Gastrocnemius medialis (tissue), 4 donors: Measurements from ENCODE around the gene OR56B4. TPM values are rescaled to one million over a fixed set of nuclear protein-coding genes. Genes with fewer than 3 reads are reported as not detected.

Experiments used
- ATAC-seq, 2 donors: fragments of 150-250 bp; one replicate each; pipeline ENCODE4 v1.9.1; 2016
- DNase-seq, 2 donors: peaks; one replicate each; pipeline ENCODE4 v3.0.0-alpha.2; 2019
- H3K27ac ChIP-seq, 4 donors: fragments of 200-600 bp; sonication (generic); 1 replicate in 1 of 4; 2 replicates in 3 of 4; pipeline ENCODE4 v1.5.1; 2016 to 2018; ENCODE audit warnings: mild to moderate bottlenecking in 2 of 4, moderate library complexity in 1 of 4
- H3K27me3 ChIP-seq, 3 donors: fragments of 200-600 bp; sonication (generic) in 2 of 3; 1 replicate in 1 of 3; 2 replicates in 2 of 3; pipeline versions ENCODE4 v1.5.1 to v1.6.0; 2016 to 2019; ENCODE audit warnings: mild to moderate bottlenecking in 1 of 3, moderate library complexity in 1 of 3
- H3K36me3 ChIP-seq, 2 donors: fragments of 200-600 bp; sonication (generic) in 1 of 2; one replicate each; pipeline ENCODE4 v1.5.1; 2017 to 2018
- H3K4me1 ChIP-seq, 2 donors: fragments of 200-600 bp; sonication (generic) in 1 of 2; one replicate each; pipeline ENCODE4 v1.5.1; 2016 to 2017; ENCODE audit warnings: mild to moderate bottlenecking in 2 of 2
- H3K4me3 ChIP-seq, 4 donors: fragments of 200-600 bp; sonication (generic) in 3 of 4; 1 replicate in 1 of 4; 2 replicates in 3 of 4; pipeline ENCODE4 v1.5.1; 2016 to 2019; ENCODE audit warnings: mild to moderate bottlenecking in 2 of 4
- H3K9me3 ChIP-seq, 3 donors: fragments of 200-600 bp; sonication (generic) in 2 of 3; 1 replicate in 1 of 3; 2 replicates in 2 of 3; pipeline ENCODE4 v1.5.1; 2016 to 2019
- CTCF ChIP-seq, 5 experiments: fragments of 450-650 bp in 3 of 5; fragments of 200-600 bp in 2 of 5; sonication (generic) in 2 of 5; IDR thresholded peaks in 4 of 5; conservative IDR thresholded peaks in 1 of 5; 1 replicate in 4 of 5; 2 replicates in 1 of 5; pipeline ENCODE4 v1.5.1; 2016 to 2019; ENCODE audit warnings: antibody characterized with exemption in 5 of 5, mild to moderate bottlenecking in 3 of 5, moderate library complexity in 3 of 5
- POLR2A ChIP-seq, 2 donors: fragments of 450-650 bp; IDR thresholded peaks; one replicate each; pipeline ENCODE4 v1.6.1; 2017; ENCODE audit warnings: antibody characterized with exemption in 2 of 2, mild to moderate bottlenecking in 2 of 2, moderate library complexity in 2 of 2
- in situ Hi-C, 4 donors: fragments of 200-750 bp; cut with MboI; loops; one replicate each; pipeline versions ENCODE4 v1.15.0 to v1.8.0; 2017; ENCODE audit warnings: low sequenced_read_pairs in 4 of 4
- intact Hi-C: fragments of 100-400 bp; cut with DNase I; formaldehyde crosslinking; loops from one replicate; pipeline ENCODE4 v1.15.1; 2023; ENCODE audit warnings: low total_unique reads
- total RNA-seq, 4 donors: library from RNA; depleted of rRNA; stranded (reverse); fragments of >200 nt; gene quantifications; one replicate each; pipeline versions ENCODE4 v1.1.0 to v1.2.3, GENCODE V29; 2016

Gene OR56B4
- total RNA-seq, 4 donors from 2014 or later, result not detected

GRCh38 chr11:6095798-6096197 lies 11.7 kb upstream of the OR56B4 start:
- H3K36me3 ChIP-seq, result no peaks in the 10 kb centered on the region
- no peaks in the 10 kb centered on the region for H3K27me3 ChIP-seq
- no peaks in the 10 kb centered on the region for H3K4me1 ChIP-seq
- in situ Hi-C loops (no loop called here), intact Hi-C loops (no loop called here)
- H3K4me3 ChIP-seq, result no peak overlapping the region
- no peak for ATAC-seq
- no peak for DNase-seq
- no peaks in the 10 kb centered on the region for H3K9me3 ChIP-seq
- TF ChIP-seq POLR2A (IDR thresholded peaks at IDR 0.05), result no peak
- TF ChIP-seq CTCF (IDR thresholded peaks at IDR 0.05 in 4 of 5, conservative IDR thresholded peaks at IDR 0.05 in 1 of 5), result no peak
- no peak overlapping the region for H3K27ac ChIP-seq

- Histone ChIP-seq H3K27ac (no peak overlapping the region), H3K9me3 (no peaks in the 10 kb centered on the region), H3K27me3 (no peaks in the 10 kb centered on the region), H3K4me3 (no peak overlapping the region), H3K36me3 (no peaks in the 10 kb centered on the region), H3K4me1 (no peaks in the 10 kb centered on the region)
- ATAC-seq, result no peak
- no peak for TF ChIP-seq POLR2A (IDR thresholded peaks at IDR 0.05)
- no peak for TF ChIP-seq CTCF (IDR thresholded peaks at IDR 0.05 in 4 of 5, conservative IDR thresholded peaks at IDR 0.05 in 1 of 5)
- DNase-seq, result no peak
- in situ Hi-C loops, result no loop called here
- intact Hi-C loops, result no loop called here
Measured at GRCh38 chr11:6096417-6096816, 11.1 kb upstream of the OR56B4 start.

- Histone ChIP-seq H3K9me3 (no peaks in the 10 kb centered on the region), H3K4me3 (no peak overlapping the region), H3K27me3 (no peaks in the 10 kb centered on the region), H3K27ac (no peak overlapping the region), H3K36me3 (no peaks in the 10 kb centered on the region), H3K4me1 (no peaks in the 10 kb centered on the region)
- TF ChIP-seq POLR2A (IDR thresholded peaks at IDR 0.05) (no peak), CTCF (IDR thresholded peaks at IDR 0.05 in 4 of 5, conservative IDR thresholded peaks at IDR 0.05 in 1 of 5) (no peak)
- DNase-seq, result no peak
- no peak for ATAC-seq
- intact Hi-C loops, result no loop called here
- in situ Hi-C loops, result no loop called here
Measured at GRCh38 chr11:6099577-6099976, 7.9 kb upstream of the OR56B4 start.

- DNase-seq, result no peak
Measured at GRCh38 chr11:6110011-6110410, 2.5 kb downstream of the OR56B4 start.

More at GRCh38 chr11:6110011-6110410, 2.5 kb downstream of the OR56B4 start:
- no peak overlapping the region for H3K4me3 ChIP-seq
- no peaks in the 10 kb centered on the region for H3K36me3 ChIP-seq
- intact Hi-C loops (no loop called here), in situ Hi-C loops (no loop called here)
- H3K27me3 ChIP-seq, result no peaks in the 10 kb centered on the region
- ATAC-seq, result no peak
- no peaks in the 10 kb centered on the region for H3K4me1 ChIP-seq
- H3K27ac ChIP-seq, result no peak overlapping the region
- TF ChIP-seq POLR2A (IDR thresholded peaks at IDR 0.05) (no peak), CTCF (IDR thresholded peaks at IDR 0.05 in 4 of 5, conservative IDR thresholded peaks at IDR 0.05 in 1 of 5) (no peak)
- no peaks in the 10 kb centered on the region for H3K9me3 ChIP-seq
